BJ (cell line): ENCODE data around the gene PLIN5. TPM values are rescaled to one million over a fixed set of nuclear protein-coding genes. Genes with fewer than 3 reads are reported as not detected.

ENCODE experiments used
- CTCF ChIA-PET: fragments of 350-600 bp; formaldehyde crosslinking; extraction: SDS; loops from one replicate; lab custom pipeline; 2021; ENCODE audit warnings: antibody characterized with exemption, inconsistent platforms; lab: Yijun Ruan, JAX
- POLR2A ChIA-PET: fragments of 300-600 bp; sonication (Branson Sonifier 250); formaldehyde crosslinking; extraction: SDS; loops from one replicate; lab custom pipeline; 2021; ENCODE audit warnings: antibody characterized with exemption; lab: Charles Lee
- DNase-seq: peaks from one replicate; pipeline ENCODE4 v3.0.0-alpha.2; 2011; ENCODE audit warnings: low read depth
- H3K27me3 ChIP-seq: 2 replicates; pipeline ENCODE4 v1.6.0; 2011; ENCODE audit warnings: low read length; ENCODE audit not compliant: control insufficient read depth, insufficient read depth
- H3K36me3 ChIP-seq: 2 replicates; pipeline ENCODE4 v1.5.1; 2011; ENCODE audit warnings: low read length; ENCODE audit not compliant: control insufficient read depth, insufficient read depth
- H3K4me3 ChIP-seq: 2 replicates; pipeline ENCODE4 v1.5.1; 2011; ENCODE audit warnings: low read depth, mild to moderate bottlenecking, control low read depth, low read length
- CTCF ChIP-seq: IDR thresholded peaks from 2 replicates; pipeline ENCODE4 v1.5.1; 2011; ENCODE audit warnings: low read depth, mild to moderate bottlenecking, control low read depth, inconsistent platforms, low read length, moderate library complexity; ENCODE audit not compliant: insufficient read depth
- polyA plus RNA-seq: library from polyadenylated mRNA; depleted of rRNA; stranded (reverse); fragments of >200 nt; gene quantifications from 2 replicates; pipeline ENCODE4 v1.2.3, GENCODE V29; 2011

The PLIN5 gene
- polyA plus RNA-seq, 1 experiment: not detected

DNA sequence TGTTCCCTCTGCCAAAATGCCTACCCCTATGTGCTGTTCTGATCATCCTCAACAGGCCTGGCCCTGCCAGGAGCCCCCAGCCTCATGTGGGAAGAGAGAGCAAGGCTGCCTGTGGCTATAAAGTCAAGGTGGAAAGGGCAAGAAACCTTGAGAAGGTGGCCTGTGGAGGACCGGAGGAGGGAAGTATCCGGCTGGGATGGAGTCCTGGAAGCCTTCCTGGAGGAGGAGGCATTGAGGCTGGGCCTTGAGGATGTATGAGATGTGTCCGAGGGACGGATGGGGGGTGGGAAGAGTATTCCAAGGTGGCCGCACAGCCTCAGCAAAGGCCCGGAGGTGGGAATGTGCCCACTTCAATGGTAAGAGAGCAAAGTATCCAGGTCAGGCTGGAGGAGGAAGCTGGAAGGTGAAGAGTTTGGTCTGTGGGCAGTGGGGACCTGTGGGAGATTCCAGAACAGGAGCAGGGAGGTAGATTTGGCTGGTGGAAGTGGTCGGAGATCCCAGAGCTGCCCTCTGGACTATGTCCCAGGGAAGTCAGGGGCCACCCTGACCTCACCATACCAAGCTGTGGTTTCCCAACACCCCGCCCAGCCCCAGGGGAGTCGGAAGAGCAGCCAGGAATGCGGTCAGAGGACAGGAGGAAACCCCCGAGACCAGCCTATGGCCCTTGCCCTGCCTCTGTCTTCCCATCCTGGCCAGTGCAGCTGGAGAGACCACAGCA, 13.7 kb downstream of the PLIN5 start:
- no peak for TF ChIP-seq CTCF
- Histone ChIP-seq H3K4me3 (no peak overlapping the region), H3K36me3 (no peaks in the 10 kb centered on the region), H3K27me3 (peaks cover 1% of the 10 kb centered on the region)
- no peak for DNase-seq
- ChIA-PET POLR2A (no interaction called here), CTCF (interaction anchor here (0.6 to 6.5 kb wide), 4 partner anchors 13 to 244 kb away, joined by 3 to 84 read pairs (median 4); partner anchors contain the start of genes LRG1 and PLIN5)

GRCh38 chr19:4519521-4520277, 15.3 kb downstream of the PLIN5 start:
- DNase-seq: no peak
- CTCF ChIA-PET: no interaction called here

DNA sequence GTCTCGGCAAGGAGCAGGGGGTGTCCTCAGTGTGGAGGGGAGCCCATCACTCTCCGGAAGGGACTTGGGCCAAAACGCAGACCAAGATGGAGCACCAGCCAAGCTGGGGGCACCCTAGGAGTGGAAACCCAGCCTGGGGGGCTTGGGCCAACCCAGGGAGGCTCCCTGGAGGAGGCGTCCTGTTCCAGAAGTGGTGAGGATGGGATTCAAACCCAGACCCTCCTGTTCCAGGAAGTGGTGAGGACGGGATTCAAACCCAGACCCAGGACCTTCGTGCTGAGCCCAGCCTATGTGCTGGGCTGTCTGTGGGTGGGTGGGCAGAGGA, 15.9 kb downstream of the PLIN5 start:
- no peak for TF ChIP-seq CTCF
- Histone ChIP-seq H3K27me3 (peaks cover 1% of the 10 kb centered on the region; the same call in 1 of the 2 replicates), H3K4me3 (no peak overlapping the region), H3K36me3 (no peaks in the 10 kb centered on the region)
- DNase-seq: no peak
- CTCF ChIA-PET: no interaction called here
- POLR2A ChIA-PET: no interaction called here

More at GRCh38 chr19:4519521-4520277, 15.3 kb downstream of the PLIN5 start:
- no peak for TF ChIP-seq CTCF
- H3K4me3 ChIP-seq: no peak overlapping the region
- POLR2A ChIA-PET: no interaction called here
- no peaks in the 10 kb centered on the region for H3K36me3 ChIP-seq
- peaks cover 1% of the 10 kb centered on the region; the same call in 1 of the 2 replicates for H3K27me3 ChIP-seq

DNA sequence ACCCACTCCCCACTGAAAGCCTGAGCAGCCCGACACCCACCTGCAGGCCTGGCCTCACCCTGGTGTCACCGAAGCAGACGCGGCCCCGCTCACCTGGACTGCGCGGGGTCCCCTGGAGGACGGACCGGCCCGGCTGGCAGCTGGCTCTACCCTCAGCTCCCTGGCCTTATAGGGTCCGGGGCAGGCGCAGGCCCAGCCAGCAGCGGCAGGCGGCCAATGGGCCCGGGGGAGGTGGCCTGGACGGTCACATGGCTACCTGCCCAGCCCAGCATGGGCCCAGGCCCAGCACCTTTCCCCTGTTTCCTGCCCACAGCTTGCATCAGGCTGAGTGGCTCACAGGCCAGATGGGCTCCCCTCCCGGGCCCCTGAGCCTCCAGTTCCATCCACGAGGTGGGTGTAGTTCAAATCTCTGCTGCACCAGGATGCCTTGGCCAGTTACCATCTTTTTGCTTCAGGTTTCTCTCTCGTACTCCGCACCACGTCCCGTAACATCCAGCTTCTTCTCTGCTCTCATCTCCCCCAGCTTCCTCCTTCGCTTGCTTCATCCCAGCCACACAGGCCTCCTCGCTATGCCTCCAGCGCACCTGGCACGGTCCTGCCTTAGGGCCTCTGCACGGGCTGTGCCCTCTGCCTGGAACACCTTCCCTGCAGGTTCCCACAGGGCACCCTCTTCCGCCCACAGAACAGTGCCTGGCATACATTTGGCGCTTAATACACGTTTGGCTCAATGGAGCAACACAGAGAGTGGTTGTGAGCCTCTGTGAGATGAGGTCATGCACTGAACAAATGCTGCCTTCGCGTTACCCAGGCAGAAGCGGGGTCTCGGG, 16.5 kb downstream of the PLIN5 start, which contains the start of gene PLIN4:
TSS of gene PLIN4 (minus strand) at position 142 of the 827 bp plus-strand sequence. CDS start 214 bp downstream, outside the sequence.
- Histone ChIP-seq H3K4me3 (no peak within 1 kb of the TSS), H3K27me3 (peaks cover 1% of the 10 kb centered on the region; the same call in 1 of the 2 replicates), H3K36me3 (no peaks in the 10 kb centered on the region)
- ChIA-PET CTCF (no interaction called here), POLR2A (no interaction called here)
- DNase-seq: no peak
- TF ChIP-seq CTCF: no peak
